Measurements from ENCODE around the gene CACHD1.

The CACHD1 gene

DNA sequence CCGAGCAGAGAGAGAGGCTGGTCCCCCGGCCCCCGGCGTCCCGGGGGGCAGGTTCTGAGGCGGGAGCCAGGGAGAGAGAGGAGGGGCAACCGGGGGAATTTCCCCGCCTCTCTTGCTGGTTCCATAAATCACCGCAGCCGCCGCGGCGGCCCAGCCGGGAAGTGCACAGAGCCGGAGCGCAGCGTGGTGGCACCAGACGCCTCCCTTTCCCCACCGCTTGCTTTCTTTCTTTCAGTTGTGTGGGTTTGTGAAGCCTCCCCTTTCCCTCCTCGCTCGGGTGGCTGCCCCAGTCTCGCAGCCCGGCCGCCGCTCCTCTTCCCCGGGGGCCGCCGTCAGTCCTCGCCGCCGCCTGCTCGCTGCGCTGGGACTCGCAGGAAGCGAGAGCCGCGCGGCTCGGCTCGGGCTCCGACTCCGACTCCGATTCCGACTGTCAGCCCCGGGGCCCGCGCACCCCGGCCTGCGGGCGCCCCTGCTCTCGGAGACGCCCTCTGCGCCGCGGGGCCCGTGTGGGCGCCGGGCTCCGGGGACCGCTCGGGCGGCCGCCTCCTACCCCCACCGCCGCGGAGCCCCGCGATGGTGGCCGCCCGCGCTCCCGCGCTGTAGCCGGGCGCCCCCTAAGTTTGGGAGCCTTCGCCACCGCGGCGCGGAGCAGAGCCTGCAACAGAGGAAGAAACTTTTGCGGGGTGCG lies at the start of gene CACHD1:
Gene CACHD1, plus strand, starts transcription at position 153 of the 688 bp plus-strand sequence. CDS start 616 bp downstream, outside the sequence.
- peak in 11 of 14 donors; percentile 7 to 67 (median 50) for DNase-seq

DNA sequence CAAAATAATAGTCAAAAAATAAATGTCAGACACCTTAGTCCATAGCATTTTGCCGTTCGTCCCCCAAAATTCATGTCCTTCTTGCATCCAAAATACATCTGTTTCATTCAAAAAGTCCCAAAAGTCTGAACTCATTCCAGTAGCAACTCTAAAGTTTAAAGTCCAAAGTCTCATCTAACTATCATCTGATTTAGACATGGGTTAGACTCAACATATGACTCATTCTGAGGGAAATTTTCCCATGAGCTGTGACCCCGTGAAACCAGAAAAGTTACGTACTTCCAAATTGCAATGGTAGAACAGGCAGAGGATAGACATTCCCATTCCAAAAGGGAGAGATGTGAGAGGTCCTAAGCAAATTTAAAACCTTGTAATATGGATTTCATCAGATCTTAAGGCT lies 48.6 kb upstream of the CACHD1 start:
- DNase-seq = no peak

DNA sequence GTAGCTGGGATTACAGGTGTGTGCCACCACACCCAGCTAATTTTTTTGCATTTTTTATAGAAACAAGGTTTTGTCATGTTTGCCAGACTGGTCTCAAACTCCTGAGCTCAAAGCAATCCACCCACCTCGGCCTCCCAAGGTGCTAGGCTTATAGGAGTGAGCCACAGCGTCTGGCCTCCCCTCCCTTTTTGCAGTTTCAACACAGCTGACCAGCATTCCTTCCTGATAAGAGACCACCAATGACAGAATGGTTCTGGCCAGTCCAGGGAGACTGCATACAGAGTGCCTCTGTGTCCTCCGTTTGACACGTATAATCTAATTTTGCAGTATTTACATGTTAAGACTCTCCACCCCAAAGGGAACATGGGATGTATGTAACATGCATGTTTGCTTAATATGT lies 46.4 kb upstream of the CACHD1 start:
- no peak for DNase-seq

DNA sequence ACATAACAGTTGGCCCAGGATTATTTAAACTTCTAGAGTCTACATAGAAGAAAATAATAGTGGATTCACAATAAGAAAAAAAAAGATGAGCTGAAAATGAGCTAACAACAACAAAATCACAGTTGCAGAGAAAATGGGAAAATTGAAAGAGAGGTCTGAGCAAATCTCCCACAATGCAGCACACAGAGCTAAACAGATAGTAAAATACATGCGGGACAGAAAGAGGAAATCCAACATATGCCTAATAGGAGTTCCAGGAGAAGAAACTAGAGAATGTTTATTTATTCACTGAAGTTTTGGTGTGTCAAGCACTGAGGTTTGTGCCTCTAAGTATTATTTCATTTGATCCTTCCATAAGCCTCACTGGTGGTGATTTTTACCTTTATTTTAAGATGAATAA lies 45.5 kb upstream of the CACHD1 start:
- no peak for DNase-seq

DNA sequence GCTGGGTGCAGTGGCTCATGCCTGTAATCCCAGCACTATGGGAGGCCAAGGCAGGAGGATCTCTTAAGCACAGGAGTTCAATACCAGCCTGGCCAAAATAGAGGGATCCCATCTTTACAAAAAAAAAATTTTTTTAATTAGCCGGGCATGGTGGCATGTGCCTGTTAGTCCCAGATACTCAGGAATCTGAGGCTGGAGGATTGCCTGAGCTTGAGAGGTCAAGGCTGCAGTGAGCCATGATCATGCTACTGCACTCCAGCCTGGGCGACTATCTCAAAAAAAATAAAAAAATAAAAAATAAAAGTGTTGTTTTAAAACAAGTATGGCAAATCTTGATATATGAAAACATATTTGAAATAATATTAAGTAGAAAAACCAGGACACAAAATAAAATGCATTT lies 44.4 kb upstream of the CACHD1 start:
- no peak for DNase-seq

DNA sequence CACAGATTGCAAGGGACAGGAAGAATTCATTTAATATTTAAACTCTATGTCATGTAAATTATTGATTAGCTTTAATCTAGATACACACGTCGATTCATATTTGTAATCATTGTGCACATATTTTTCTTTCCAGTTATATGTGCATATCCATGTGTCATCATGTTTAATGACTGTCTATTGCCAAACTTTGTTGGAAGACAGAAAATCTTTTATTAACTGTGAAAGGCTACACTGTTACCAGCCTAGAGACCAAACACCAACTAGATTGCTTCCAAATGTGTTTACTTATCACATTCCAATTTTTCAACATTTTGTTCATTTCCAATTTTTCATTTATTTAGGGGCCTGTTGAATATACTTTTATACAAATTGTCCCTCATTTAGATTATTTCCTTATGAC lies 43.2 kb upstream of the CACHD1 start:
- DNase-seq = no peak

DNA sequence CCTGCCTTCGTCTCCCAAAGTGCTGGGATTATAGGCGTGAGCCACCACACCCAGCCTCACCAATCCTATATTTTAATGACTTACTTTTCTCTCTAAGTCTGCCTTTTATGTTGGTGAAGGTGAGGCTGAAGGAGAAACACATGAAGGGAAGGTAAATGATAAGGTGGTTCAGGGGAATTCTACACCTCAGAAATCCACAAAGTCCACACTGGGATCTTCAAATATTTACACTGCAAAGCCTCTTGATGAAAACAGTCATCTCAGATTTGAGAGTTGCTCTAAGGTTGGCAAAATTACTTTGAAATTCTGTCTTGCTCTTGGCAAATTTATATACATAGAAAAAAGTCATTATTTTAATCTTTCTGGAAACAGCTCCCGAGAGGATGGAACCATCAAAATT lies 42.0 kb upstream of the CACHD1 start:
- no peak for DNase-seq

DNA sequence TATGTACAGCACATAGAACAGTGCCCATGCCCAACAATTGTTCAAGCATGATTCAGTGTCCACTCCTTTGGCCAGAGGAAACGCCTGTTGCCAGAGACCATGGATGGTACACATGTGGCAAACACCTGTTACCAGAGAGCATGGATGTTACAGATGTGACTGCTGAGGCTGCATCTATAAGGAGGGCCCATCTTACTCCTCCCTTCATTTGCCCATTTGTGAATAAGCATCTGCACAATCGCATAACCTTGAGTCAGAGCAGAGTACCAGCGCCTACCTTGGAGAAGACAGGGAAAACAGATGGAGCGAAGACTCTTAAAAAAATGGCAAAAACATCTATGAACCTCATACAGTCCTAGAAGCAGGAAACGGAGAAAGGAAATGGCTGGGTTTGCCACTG lies 36.6 kb upstream of the CACHD1 start:
- no peak for DNase-seq

DNA sequence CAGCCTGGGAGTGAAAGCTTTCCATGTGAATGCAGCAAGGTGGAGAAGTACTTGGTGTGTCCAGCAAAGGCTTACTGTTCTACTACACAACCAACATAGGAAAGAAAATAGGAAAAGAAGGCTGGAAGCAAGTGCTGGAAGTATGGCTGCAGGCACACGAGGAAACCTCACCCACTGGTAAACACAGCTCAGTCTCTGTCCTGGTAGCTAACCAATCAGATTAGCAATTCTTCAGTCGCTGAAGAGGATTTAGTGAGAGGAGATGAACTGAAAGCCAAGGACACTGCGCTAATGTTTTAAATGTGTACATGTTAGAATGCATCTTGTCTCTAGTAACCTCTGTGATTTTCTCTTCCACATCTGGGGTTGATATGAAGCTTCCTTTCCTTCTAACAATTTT lies 36.2 kb upstream of the CACHD1 start:
- no peak for DNase-seq

DNA sequence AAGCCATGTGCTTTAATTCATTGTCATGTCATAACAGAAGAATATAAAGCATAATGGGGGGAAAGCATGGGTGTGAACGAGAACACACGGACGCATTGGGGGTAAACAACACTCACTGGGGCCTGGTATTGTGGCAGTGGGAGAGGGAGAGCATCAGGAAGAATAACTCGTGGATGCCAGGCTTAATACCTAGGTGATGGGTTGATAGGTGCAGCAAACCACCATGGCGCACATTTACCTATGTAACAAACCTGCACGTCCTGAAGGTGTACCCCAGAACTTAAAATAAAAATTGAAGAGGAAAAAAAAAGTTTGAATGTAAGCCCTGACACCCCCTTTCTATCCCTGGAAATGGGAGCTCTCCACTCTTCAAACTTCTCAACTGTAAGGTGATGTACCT lies 34.9 kb upstream of the CACHD1 start:
- no peak for DNase-seq

DNA sequence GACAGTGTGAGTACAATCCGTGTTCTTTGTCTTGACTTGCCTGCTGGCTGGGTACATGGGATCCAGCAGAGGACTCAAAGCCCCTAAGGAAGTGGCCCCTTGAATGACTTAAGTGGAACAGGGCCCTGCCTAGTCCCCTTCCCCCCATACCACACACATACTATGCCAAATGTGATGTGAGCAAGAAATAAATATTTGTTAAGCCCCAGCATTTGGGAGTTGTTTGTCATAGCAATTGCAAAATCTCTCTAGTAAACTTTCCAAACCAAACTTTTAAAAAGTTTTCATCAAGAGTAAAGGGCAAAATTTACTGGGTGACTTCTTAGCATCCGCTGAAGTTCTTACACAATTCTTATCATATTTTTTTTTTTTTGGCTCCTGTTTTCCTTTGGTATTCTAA lies 32.5 kb upstream of the CACHD1 start:
- DNase-seq = no peak

DNA sequence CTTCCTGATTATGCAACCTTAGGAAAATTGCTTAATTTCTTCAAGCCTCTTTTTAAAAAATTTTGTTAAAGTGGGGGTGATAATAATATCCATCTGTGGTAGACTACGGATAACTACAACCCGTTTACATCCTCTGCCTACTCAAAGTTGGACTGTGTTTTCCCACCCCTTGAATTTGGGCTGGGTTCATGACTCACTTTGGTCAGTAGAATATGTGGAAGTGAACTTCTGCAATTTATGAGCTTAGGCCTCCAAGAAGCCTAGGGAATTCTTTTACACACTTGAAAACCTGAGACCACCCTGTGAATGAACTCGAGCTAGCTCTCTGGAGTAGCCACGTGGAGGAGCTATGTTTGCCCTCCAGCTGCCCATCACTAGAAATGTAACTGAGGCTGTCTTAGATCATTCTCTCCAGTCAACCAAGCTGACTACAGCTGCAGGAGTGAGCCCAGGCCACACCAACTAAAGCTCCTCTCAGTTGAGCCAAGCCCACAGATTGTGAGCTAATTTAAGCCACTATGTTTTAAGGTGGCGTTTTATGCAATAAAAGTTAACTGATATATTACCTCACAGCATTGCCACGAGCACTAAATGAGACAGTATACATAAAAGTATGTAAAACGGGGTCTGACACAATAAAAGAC lies 29.6 kb upstream of the CACHD1 start:
- no peak for DNase-seq

DNA sequence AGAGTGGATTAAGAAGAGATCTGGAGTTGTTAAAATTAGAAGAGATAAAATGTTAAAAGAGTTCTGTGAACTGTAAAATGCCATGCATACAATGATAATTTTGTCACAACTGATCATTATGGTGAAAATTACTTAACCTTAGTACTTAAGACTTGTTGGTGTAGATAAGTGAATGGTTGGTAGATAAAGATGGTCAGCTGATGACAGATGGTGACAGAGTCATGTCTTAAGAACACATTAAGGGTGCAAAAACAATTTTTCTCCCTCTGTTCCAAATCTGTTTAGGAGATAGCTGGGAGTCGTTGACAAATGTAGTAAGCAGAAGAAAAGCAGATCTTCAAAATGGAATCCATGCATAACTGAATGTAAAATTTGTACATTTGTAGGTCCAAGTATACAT lies 18.5 kb upstream of the CACHD1 start:
- no peak for DNase-seq

DNA sequence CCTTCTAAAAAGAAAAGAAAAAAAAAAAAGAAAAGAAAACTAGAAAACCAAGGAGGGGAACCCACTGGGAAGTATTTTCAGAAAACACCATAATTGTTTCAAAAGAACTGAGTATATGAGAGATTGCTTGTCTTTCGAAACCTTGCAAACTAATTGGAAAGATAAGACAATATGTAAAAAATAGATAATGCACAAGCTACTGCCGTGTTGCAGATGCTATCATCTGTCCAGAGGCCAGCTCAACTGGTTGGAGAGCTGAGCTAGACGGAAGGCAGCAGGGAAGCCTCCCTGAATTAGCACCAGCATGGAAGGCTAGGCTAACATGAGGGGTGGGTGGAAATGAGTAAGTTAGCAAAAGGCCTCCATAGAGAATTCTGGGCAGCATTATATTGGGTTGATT lies 16.2 kb upstream of the CACHD1 start:
- DNase-seq = no peak

DNA sequence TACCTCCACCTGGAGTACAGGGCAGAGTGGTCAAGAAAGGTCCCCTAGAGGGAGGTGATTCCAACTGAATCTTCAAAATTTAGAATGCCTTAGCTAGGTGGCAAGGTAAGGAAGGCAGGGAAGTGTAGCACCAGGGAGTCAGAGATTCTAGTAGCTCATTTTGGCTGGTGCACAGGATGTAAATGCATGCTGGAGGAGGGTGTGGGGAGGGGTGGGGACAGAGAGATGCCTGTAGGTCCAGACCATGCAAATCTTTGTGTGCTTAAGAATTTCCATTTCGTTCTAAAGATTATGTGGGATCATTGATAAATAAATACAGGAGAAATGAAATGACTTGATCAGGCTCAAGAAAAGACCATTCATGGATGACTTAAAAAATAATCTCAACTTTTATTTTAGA lies 11.0 kb upstream of the CACHD1 start:
- no peak for DNase-seq

DNA sequence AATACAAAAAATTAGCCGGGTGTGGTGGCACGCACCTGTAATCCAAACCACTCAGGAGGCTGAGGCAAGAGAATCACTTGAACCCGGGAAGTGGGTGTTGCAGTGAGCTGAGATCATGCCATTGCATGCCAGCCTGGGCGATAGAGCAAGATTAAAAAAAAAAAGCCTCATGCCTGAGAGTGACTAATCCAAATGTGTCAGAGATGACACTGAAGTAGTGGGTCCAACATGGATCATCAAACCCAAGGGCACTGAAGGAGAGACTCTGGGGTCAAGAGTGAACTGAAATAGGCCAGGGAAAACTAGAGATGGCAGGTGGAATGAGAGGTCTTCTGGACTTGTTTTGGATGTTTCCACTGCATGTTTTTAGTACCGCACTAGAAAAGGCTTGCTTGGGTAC lies 10.2 kb upstream of the CACHD1 start:
- DNase-seq = no peak

DNA sequence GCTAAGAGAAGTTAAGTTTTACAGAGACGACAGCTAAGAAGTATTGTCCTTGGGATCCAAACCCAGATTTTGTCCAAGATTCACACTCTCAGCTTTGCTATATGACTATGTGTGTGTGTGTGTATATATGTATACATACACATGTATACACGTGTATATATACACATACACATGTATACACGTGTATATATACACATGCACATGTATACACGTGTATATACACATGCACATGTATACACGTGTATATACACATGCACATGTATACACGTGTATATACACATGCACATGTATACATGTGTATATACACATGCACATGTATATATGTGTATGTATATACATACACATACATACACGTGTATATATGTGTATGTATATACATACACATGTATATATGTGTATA lies 3.9 kb upstream of the CACHD1 start:
- no peak for DNase-seq

DNA sequence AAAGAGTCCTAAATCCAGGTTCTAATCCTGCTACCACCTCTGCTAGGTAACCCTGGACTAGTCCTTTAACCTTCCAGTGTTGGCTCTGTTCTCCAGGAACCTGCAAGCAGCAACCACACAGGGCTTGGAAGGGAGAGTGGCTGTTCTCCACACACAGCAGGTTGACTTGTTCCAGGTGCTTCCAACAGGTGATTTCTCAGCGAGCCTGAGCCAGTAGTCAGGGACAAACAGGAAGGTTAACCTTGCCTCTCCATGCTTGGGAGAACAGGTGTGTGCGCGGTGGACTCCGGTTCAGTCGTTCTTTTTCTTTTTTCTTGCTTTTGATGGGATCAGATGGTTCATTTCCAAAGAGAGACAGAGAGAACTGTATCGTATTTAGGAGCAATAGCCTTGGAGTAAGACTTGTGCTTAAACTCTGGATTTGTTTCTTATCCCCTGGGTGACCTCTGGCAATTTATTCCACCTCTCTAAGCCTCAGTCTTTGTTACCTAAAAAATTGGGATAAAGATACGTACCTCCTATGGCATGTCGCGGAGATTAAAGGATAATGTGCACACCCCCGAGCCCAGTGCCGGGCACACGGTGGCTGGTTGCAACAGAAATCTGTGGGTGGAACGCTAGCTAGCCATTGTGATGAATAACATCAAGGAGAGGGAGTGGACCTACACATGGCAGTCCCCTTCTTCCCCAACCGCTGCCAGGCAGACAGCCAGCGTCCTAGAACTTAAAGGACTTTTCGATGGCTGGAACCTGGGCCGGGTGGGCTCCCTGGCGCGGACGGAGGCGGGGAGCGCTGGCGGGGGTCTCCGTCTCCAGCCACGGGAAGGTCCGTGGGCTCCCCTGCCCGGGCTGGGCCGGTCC lies 583 bp upstream of the CACHD1 start:
- peak in 1 of 14 donors; percentile 48 for DNase-seq

DNA sequence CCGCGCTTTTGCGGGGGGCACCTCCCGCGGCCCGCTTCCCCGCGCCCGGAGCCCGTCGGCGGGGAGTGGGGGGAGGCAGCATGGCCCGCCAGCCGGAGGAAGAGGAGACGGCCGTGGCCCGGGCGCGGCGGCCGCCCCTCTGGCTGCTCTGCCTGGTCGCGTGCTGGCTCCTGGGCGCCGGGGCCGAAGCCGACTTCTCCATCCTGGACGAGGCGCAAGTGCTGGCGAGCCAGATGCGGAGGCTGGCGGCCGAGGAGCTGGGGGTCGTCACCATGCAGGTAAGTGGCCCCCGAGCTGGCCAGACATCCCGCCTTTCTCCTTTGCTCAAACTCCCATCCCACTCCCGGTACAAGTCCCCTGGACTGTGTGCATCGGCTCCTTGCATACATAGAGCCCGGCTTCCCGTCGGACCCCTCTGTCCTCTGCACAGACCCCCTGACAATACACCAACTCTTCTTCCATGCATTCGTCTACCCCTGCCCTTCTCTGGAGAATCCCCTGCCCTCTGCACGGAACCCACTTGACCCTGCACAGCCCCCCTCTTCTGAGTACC lies 812 bp downstream of the CACHD1 start:
- DNase-seq = peak in 3 of 14 donors; percentile 21 to 44 (median 35)

DNA sequence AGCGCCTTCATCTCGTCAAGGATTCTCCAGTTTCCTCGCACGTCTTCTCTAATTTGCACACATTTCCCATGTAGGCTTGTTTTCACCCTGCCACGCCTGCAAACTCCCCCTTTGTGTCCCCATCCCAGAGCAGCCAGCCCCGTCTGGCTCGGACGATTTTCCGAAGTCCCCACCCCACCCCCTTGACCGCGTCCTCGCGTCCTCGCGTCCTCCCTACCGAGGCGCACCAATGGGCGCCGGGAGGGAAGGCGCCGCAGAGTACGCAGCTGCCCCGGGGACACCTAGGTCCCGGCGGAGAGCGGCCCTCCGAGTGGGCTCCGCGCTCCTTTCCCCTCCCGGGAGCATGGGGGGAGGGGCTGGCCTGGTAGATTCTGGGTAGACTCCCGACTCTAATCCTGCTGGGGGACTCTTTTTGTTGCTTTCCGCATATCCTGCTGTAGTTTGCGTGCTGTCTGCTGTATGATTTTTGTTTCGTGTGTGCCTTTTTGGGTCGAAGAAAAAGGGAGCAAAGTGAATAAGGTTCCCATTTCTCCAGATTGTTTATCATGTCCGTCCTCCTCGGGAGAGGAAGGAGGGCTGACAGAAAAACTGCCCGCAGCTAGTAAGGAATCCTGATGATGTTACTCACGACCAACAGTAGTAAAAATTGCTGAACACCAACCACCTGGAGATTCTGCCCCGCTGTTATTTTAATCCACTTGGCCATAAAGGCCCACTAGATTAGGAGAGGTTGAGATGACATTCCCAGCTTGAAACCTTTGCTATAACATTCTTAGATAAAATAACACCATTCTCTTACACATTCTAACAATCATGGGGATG lies 1.5 kb downstream of the CACHD1 start:
- peak in 4 of 14 donors; percentile 14 to 46 (median 36) for DNase-seq

DNA sequence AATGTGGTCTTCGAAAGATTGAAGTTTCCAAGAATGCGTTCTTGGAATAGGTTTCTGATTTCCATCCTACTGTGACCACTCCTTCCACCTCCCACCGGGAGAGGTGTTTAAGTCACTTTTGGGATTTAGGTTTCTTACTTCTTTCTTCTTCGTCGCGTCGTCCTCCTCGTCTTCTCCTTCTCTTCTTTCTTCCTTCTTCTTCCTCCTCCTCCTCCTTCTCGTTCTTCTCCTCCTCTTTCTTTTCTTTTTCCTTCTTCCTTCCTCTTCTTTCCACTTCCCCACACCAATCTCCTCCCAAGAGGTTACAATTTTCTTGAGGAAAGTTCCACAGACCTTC lies 2.1 kb downstream of the CACHD1 start:
- no peak for DNase-seq

DNA sequence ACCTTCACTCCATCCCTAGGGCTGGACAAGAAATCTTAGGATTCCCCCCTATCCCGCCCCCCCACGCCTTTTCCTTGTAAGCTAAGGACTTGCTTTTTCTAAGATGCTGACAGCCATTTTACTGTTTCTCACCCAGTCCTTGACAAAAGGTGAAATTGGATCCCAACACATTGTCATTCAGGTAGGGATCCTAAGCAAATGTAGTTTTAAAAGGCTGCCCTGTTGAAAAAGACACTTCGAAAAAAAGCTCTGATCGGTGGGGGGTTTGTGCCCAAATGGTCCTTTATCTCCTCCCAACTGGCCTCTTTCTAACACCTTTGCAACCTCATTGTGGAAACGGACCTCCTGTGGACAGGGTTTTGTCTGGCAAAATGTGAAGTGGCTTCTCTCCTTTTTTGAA lies 2.9 kb downstream of the CACHD1 start:
- no peak for DNase-seq

All from C1 segment of cervical spinal cord (tissue), 14 donors.